Prostate gland (tissue), 2 donors: ENCODE data around the gene DNAJC6. TPM values are rescaled to one million over a fixed set of nuclear protein-coding genes. Genes with fewer than 3 reads are reported as not detected.
"Not testable (repeated sequence)": the region's sequence is repeated elsewhere in the genome, so short reads cannot be mapped to it uniquely, and the experiment has no call there.

ENCODE experiments used
- DNase-seq: peaks from one replicate; pipeline ENCODE4 v3.0.0-alpha.2; 2019; ENCODE audit warnings: low spot score
- H3K27ac ChIP-seq, 2 donors: fragments of 200-600 bp; sonication (generic); 2 replicates each; pipeline ENCODE4 v1.5.1; 2017 to 2019
- H3K27me3 ChIP-seq: fragments of 200-600 bp; sonication (generic); replicated peaks from 2 replicates; pipeline ENCODE4 v1.5.1; 2019; ENCODE audit not compliant: insufficient read depth
- H3K36me3 ChIP-seq, 2 donors: fragments of 200-600 bp; sonication (generic); 1 replicate in 1 of 2; 2 replicates in 1 of 2; pipeline versions ENCODE4 v1.5.1 to v1.8.1; 2017 to 2019
- H3K4me1 ChIP-seq: fragments of 200-600 bp; sonication (generic); replicated peaks from 2 replicates; pipeline ENCODE4 v1.5.1; 2019
- H3K4me3 ChIP-seq, 2 donors: fragments of 200-600 bp; sonication (generic); 2 replicates each; pipeline ENCODE4 v1.5.1; 2017 to 2019
- H3K9me3 ChIP-seq: fragments of 200-600 bp; sonication (generic); 2 replicates; pipeline ENCODE4 v1.5.1; 2017
- POLR2A ChIP-seq: fragments of 450-650 bp; IDR thresholded peaks from one replicate; pipeline ENCODE4 v1.6.1; 2016; ENCODE audit warnings: antibody characterized with exemption, mild to moderate bottlenecking
- POLR2AphosphoS5 ChIP-seq: sonication (generic); formaldehyde crosslinking; IDR thresholded peaks from one replicate; pipeline ENCODE4 v1.6.1; 2017; ENCODE audit warnings: antibody characterized with exemption
- WGBS: methylation state at CpG from one replicate; pipeline ENCODE4 v1.1.5; 2018; 5-methylcytosine and 5-hydroxymethylcytosine counted together
- intact Hi-C: fragments of 100-400 bp; cut with DNase I; formaldehyde crosslinking; loops from one replicate; pipeline ENCODE4 v1.14.2; 2022
- total RNA-seq, 2 donors: library from RNA; depleted of rRNA; stranded (reverse); fragments of >200 nt; gene quantifications; one replicate each; pipeline ENCODE4 v1.1.0, GENCODE V29; 2016
- TF ChIP-seq, protein P1 (sequence below), 4 experiments: fragments of 200-600 bp in 2 of 4; fragments of 450-650 bp in 2 of 4; sonication (generic) in 2 of 4; IDR thresholded peaks; 1 replicate in 3 of 4; 2 replicates in 1 of 4; pipeline ENCODE4 v1.5.1; 2016 to 2019; ENCODE audit warnings: antibody characterized with exemption in 4 of 4, mild to moderate bottlenecking in 2 of 4, moderate library complexity in 2 of 4

The DNAJC6 gene
- total RNA-seq, 2 donors from 2014 or later = 1.4 to 3.5 TPM

DNA sequence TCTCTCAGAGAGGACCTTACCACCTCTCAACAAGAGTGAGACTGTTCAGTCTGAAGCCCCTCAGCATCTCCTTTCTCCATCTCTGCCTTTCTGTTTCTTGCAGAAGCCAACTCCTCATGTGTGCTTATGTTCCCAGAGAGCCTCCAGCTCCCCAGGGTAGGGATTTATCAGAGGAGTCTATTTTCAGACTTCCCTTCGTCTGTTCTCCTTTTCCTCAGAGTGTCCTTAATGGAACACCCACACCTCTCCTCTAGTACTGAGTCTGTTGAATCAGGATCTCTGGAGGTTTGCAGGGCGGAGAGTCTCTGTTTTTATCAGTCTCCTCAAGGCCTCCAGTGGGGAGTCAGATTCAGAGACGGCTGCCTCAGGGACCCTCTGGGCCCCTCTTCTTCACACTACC is 25.1 kb upstream of the DNAJC6 start:
- H3K9me3 ChIP-seq = no peaks in the 10 kb centered on the region
- no peak overlapping the region for H3K27ac ChIP-seq
- DNase-seq = no peak
- no peaks in the 10 kb centered on the region for H3K4me1 ChIP-seq
- no peaks in the 10 kb centered on the region for H3K36me3 ChIP-seq
- intact Hi-C loops = no loop called here
- 80% methylated on average over 3 of the region's 3 CpGs for WGBS
- no peaks in the 10 kb centered on the region for H3K27me3 ChIP-seq
- H3K4me3 ChIP-seq = no peak overlapping the region
- TF ChIP-seq, protein P1, sequence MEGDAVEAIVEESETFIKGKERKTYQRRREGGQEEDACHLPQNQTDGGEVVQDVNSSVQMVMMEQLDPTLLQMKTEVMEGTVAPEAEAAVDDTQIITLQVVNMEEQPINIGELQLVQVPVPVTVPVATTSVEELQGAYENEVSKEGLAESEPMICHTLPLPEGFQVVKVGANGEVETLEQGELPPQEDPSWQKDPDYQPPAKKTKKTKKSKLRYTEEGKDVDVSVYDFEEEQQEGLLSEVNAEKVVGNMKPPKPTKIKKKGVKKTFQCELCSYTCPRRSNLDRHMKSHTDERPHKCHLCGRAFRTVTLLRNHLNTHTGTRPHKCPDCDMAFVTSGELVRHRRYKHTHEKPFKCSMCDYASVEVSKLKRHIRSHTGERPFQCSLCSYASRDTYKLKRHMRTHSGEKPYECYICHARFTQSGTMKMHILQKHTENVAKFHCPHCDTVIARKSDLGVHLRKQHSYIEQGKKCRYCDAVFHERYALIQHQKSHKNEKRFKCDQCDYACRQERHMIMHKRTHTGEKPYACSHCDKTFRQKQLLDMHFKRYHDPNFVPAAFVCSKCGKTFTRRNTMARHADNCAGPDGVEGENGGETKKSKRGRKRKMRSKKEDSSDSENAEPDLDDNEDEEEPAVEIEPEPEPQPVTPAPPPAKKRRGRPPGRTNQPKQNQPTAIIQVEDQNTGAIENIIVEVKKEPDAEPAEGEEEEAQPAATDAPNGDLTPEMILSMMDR (IDR thresholded peaks at IDR 0.05) = no peak
- TF ChIP-seq POLR2A (no peak), POLR2AphosphoS5 (no peak)

DNA sequence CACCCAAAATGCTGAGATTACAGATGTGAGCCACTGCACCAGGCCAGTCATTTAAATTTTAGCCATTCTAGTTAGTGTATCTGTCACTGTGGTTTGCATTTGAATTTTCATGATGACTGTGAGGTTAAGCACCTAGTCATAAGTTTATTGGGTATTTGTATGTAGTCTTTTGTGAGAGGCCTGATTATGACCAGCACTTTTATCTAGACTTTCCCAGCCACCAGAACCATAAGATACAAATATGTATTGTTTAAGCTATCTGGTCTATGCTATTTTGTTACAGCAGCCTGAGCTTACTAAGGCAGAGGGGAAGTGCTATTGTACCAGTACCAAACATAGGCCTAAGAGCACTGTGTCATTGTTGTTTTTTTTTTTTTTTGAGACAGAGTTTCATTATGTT is 19.9 kb upstream of the DNAJC6 start:
- H3K36me3 ChIP-seq = no peaks in the 10 kb centered on the region
- intact Hi-C loops = no loop called here
- no peaks in the 10 kb centered on the region for H3K27me3 ChIP-seq
- no peaks in the 10 kb centered on the region for H3K9me3 ChIP-seq
- no peak overlapping the region for H3K4me3 ChIP-seq
- TF ChIP-seq POLR2A = no peak
- no peak for TF ChIP-seq POLR2AphosphoS5
- TF ChIP-seq, protein P1 (IDR thresholded peaks at IDR 0.05) = no peak
- no peaks in the 10 kb centered on the region for H3K4me1 ChIP-seq
- DNase-seq = no peak
- H3K27ac ChIP-seq = no peak overlapping the region

DNA sequence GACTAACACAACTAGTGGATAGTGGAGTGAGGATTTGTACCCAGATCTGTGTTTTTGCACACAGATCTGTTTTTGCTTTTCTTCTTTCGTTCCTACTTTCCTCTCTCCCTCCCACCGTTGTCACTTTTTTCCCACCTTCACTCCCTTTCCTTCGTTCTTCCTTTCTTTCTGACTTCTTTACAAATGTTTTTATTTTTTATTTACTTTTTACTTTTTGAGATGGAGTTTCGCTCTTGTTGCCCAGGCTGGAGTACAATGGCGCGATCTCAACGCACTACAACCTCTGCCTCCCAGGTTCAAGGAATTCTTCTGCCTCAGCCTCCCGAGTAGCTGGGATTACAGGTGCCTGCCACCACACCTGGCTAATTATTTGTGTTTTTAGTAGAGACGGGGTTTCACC is 17.5 kb upstream of the DNAJC6 start:
- WGBS = 88% methylated on average over 9 of the region's 9 CpGs
- H3K27me3 ChIP-seq, H3K27ac ChIP-seq, DNase-seq, H3K4me1 ChIP-seq, H3K4me3 ChIP-seq, H3K36me3 ChIP-seq, H3K9me3 ChIP-seq, intact Hi-C loops: not testable (repeated sequence)

DNA sequence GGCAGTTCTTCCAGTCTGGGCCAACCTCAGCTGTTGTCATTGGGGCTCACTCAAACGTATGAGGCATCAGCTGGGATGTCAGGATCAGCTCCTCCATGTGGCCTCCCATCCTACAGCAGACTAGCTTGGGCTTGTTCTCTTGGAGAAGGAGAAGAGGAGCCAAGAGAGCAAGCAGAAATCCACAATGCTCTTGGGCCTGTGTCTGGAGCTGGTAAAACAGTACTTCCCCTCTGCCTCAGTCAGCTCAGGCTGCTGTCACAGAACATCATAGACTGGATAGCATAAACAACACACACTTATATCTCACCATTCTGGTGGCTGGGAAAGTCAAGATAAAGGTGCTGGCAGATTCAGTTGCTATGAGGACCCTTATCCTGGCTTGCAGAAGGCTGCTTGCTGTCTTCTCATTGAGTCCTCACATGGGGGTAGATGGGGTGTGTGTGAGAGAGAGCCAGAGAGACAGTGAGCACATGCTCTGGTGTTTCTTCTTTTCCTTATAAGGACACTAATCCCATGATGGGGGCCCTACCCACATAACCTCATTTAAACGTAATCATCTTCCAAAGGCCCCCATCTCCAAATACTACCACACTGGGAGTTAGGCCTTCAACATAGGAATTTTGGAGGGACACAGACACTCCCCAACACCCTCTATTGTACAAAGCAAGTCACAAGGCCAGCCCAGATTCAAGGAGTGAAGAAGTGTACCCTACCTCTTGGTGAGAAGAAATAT is 16.3 kb upstream of the DNAJC6 start:
- TF ChIP-seq POLR2AphosphoS5 = no peak
- no peak for TF ChIP-seq POLR2A
- Histone ChIP-seq H3K27me3 (no peaks in the 10 kb centered on the region), H3K36me3 (no peaks in the 10 kb centered on the region), H3K4me3 (no peak overlapping the region), H3K4me1 (no peaks in the 10 kb centered on the region), H3K9me3 (no peaks in the 10 kb centered on the region), H3K27ac (no peak overlapping the region)
- intact Hi-C loops = no loop called here
- no peak for DNase-seq
- 75% methylated on average over 2 of the region's 2 CpGs for WGBS

DNA sequence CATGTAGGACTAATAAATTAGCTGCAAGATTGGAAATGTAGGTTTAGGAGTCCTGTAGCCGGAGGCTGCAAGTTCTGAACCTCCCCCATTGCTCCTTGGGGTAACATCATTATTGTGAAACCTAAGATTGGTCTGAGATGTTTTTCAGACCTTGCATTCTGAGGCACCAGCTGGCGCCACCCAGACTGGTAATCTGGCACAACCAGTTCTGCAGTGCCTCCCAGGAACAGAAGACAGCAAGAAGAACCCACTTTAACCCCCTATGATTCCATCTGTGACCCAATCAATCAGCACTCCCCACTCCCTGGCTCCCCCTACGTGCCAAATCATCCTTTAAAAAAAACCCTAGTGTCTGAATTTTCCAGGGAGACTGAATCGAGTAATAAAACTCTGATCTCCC is 11.6 kb upstream of the DNAJC6 start:
- no peaks in the 10 kb centered on the region for H3K4me1 ChIP-seq
- intact Hi-C loops = no loop called here
- no peaks in the 10 kb centered on the region for H3K9me3 ChIP-seq
- H3K4me3 ChIP-seq = no peak overlapping the region
- H3K27me3 ChIP-seq = no peaks in the 10 kb centered on the region
- no peaks in the 10 kb centered on the region for H3K36me3 ChIP-seq
- 77% methylated on average over 4 of the region's 4 CpGs for WGBS
- no peak overlapping the region for H3K27ac ChIP-seq
- DNase-seq = no peak
- TF ChIP-seq POLR2A (no peak), POLR2AphosphoS5 (no peak)
- TF ChIP-seq, protein P1 (IDR thresholded peaks at IDR 0.05) = no peak

DNA sequence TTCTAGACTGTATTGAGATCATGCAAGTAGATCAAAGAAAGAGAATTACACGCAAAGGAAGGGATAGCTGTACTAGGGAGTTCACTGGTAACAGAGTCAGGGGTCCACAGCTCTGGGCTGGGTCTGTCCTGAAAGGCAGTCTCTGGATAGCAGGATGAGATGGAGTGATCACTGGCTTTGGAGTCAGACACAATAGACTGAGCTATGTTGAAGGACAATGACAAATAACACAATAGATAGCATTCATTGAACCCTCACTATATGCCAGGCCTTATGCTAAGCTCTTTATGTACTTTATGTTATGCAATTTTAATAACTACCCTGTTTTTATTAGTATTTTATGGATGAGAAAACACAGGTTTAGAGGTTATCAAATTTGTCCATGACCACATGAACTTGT is 10.0 kb upstream of the DNAJC6 start:
- TF ChIP-seq POLR2A = no peak
- no peak for TF ChIP-seq POLR2AphosphoS5
- WGBS = 68% methylated on average over 1 of the region's 1 CpG
- intact Hi-C loops = no loop called here

More for the DNA sequence above, 10.0 kb upstream of the DNAJC6 start:
- H3K36me3 ChIP-seq = no peaks in the 10 kb centered on the region
- H3K9me3 ChIP-seq = no peaks in the 10 kb centered on the region
- no peak overlapping the region for H3K4me3 ChIP-seq
- no peak overlapping the region for H3K27ac ChIP-seq
- DNase-seq = no peak
- no peaks in the 10 kb centered on the region for H3K27me3 ChIP-seq
- H3K4me1 ChIP-seq = no peaks in the 10 kb centered on the region
